ENCODE data around the gene GRK3. TPM values are rescaled to one million over a fixed set of nuclear protein-coding genes. Genes with fewer than 3 reads are reported as not detected.

GRK3 gene
- total and polyA plus RNA-seq, 10 of the 15 experiments (the other 5 are each of a cell fraction or from before 2014, with no cell fraction given): 3.1 to 35.1 (median 14.7) TPM

- TF ChIP-seq, protein P1, sequence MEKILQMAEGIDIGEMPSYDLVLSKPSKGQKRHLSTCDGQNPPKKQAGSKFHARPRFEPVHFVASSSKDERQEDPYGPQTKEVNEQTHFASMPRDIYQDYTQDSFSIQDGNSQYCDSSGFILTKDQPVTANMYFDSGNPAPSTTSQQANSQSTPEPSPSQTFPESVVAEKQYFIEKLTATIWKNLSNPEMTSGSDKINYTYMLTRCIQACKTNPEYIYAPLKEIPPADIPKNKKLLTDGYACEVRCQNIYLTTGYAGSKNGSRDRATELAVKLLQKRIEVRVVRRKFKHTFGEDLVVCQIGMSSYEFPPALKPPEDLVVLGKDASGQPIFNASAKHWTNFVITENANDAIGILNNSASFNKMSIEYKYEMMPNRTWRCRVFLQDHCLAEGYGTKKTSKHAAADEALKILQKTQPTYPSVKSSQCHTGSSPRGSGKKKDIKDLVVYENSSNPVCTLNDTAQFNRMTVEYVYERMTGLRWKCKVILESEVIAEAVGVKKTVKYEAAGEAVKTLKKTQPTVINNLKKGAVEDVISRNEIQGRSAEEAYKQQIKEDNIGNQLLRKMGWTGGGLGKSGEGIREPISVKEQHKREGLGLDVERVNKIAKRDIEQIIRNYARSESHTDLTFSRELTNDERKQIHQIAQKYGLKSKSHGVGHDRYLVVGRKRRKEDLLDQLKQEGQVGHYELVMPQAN (conservative IDR thresholded peaks at IDR 0.05): no peak
- TF ChIP-seq LARP7 (IDR thresholded peaks at IDR 0.05): no peak
These were observed 46.3 kb upstream of the GRK3 start (continued) for GRCh38 chr22:25518000-25518663.

- POLR2A ChIA-PET: interaction anchor here (0.6 kb wide), 1 partner anchor 209 kb away, joined by 3 read pairs; no protein-coding TSS in a partner anchor
- H3K9me3 ChIP-seq (replicated peaks; ENCODE audit: control insufficient read depth, insufficient read depth, low read length): peaks cover 6% of the 10 kb centered on the region; the same call in 1 of the 3 replicates
- SMC1A ChIA-PET (ENCODE audit: uncharacterized antibody, unreplicated experiment): no interaction called here
- 0% methylated on average over 1 of the region's 1 CpG for WGBS (ENCODE audit: insufficient coverage, insufficient replicate concordance, low lambda C conversion rate, missing lambda C conversion rate)
- BruUV-seq (replicated peaks): no TSS peak
- no peak overlapping the region for H3K4me3 ChIP-seq
- no peak for ATAC-seq
- no peaks in the 10 kb centered on the region for H3K79me2 ChIP-seq (ENCODE audit: control insufficient read depth, insufficient read depth, low read length)
- no peak overlapping the region for H3K27ac ChIP-seq (ENCODE audit: control insufficient read depth, insufficient read depth)
- no peak for FAIRE-seq
- H3K4me1 ChIP-seq (ENCODE audit: control insufficient read depth, insufficient read depth, low read length): no peaks in the 10 kb centered on the region
- H3K4me2 ChIP-seq (ENCODE audit: control insufficient read depth, insufficient read depth): no peak overlapping the region
- in situ Hi-C loops (cut with MboI) (no loop called here), intact Hi-C loops (cut with micrococcal nuclease; ENCODE audit: unreplicated experiment) (no loop called here)
- no peaks in the 10 kb centered on the region for H3K36me3 ChIP-seq (ENCODE audit: control insufficient read depth in 2 of 2, insufficient read depth in 2 of 2, low read length in 1 of 2)
- no peak overlapping the region for H3K9ac ChIP-seq (ENCODE audit: control insufficient read depth, insufficient read depth, low read length)
- RAD21 ChIA-PET (ENCODE audit: unreplicated experiment): no interaction called here
- no peak for DNase-seq (ENCODE audit: low read depth, low spot score)
- CTCF ChIA-PET: interaction anchor here (1.2 to 1.3 kb wide), 2 partner anchors 18 to 78 kb away, joined by 3 to 6 read pairs; no protein-coding TSS in a partner anchor
- no peaks in the 10 kb centered on the region for H3K27me3 ChIP-seq (replicated peaks in 1 of 2; ENCODE audit: control insufficient read depth in 2 of 2, insufficient read depth in 2 of 2, low read length in 1 of 2)
- no peak overlapping the region for H2AFZ ChIP-seq (ENCODE audit: control insufficient read depth, low read depth, low read length)
- H4K20me1 ChIP-seq (ENCODE audit: control insufficient read depth, insufficient read depth): no peaks in the 10 kb centered on the region
- TF ChIP-seq, protein P2, sequence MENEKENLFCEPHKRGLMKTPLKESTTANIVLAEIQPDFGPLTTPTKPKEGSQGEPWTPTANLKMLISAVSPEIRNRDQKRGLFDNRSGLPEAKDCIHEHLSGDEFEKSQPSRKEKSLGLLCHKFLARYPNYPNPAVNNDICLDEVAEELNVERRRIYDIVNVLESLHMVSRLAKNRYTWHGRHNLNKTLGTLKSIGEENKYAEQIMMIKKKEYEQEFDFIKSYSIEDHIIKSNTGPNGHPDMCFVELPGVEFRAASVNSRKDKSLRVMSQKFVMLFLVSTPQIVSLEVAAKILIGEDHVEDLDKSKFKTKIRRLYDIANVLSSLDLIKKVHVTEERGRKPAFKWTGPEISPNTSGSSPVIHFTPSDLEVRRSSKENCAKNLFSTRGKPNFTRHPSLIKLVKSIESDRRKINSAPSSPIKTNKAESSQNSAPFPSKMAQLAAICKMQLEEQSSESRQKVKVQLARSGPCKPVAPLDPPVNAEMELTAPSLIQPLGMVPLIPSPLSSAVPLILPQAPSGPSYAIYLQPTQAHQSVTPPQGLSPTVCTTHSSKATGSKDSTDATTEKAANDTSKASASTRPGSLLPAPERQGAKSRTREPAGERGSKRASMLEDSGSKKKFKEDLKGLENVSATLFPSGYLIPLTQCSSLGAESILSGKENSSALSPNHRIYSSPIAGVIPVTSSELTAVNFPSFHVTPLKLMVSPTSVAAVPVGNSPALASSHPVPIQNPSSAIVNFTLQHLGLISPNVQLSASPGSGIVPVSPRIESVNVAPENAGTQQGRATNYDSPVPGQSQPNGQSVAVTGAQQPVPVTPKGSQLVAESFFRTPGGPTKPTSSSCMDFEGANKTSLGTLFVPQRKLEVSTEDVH (IDR thresholded peaks at IDR 0.05; ENCODE audit: low read depth, partially characterized antibody): no peak
- TF ChIP-seq NRF1 (conservative IDR thresholded peaks at IDR 0.05; ENCODE audit: low read depth, low read length) (no peak), PAX8 (IDR thresholded peaks at IDR 0.05) (no peak), MTA3 (IDR thresholded peaks at IDR 0.05; ENCODE audit: borderline replicate concordance, low read length) (no peak), SUZ12 (IDR thresholded peaks at IDR 0.05; ENCODE audit: unreplicated experiment) (no peak), LARP7 (IDR thresholded peaks at IDR 0.05) (no peak), TCF3 (IDR thresholded peaks at IDR 0.05; ENCODE audit: borderline replicate concordance, insufficient read depth, low read depth, low read length) (no peak), DPF2 (IDR thresholded peaks at IDR 0.05) (no peak), KDM1A (IDR thresholded peaks at IDR 0.05; ENCODE audit: borderline replicate concordance) (no peak), FOXM1 (IDR thresholded peaks at IDR 0.05; ENCODE audit: low read depth, low read length) (no peak)
- TF ChIP-seq, protein P3, sequence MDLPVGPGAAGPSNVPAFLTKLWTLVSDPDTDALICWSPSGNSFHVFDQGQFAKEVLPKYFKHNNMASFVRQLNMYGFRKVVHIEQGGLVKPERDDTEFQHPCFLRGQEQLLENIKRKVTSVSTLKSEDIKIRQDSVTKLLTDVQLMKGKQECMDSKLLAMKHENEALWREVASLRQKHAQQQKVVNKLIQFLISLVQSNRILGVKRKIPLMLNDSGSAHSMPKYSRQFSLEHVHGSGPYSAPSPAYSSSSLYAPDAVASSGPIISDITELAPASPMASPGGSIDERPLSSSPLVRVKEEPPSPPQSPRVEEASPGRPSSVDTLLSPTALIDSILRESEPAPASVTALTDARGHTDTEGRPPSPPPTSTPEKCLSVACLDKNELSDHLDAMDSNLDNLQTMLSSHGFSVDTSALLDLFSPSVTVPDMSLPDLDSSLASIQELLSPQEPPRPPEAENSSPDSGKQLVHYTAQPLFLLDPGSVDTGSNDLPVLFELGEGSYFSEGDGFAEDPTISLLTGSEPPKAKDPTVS (IDR thresholded peaks at IDR 0.05; ENCODE audit: low read depth, low read length): no peak
- TF ChIP-seq, protein P4, sequence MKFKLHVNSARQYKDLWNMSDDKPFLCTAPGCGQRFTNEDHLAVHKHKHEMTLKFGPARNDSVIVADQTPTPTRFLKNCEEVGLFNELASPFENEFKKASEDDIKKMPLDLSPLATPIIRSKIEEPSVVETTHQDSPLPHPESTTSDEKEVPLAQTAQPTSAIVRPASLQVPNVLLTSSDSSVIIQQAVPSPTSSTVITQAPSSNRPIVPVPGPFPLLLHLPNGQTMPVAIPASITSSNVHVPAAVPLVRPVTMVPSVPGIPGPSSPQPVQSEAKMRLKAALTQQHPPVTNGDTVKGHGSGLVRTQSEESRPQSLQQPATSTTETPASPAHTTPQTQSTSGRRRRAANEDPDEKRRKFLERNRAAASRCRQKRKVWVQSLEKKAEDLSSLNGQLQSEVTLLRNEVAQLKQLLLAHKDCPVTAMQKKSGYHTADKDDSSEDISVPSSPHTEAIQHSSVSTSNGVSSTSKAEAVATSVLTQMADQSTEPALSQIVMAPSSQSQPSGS (IDR thresholded peaks at IDR 0.05; ENCODE audit: low read length): no peak
These were observed 39.1 kb upstream of the GRK3 start for GRCh38 chr22:25525376-25525775.

Measured in GM12878 (cell line).